ENCODE results near the gene CCR5AS.

GRCh38 chr3:46351646-46352045, 55.2 kb downstream of the CCR5AS start:
- no peak for TF ChIP-seq REST (IDR thresholded peaks at IDR 0.05; ENCODE audit: unreplicated experiment)
- TF ChIP-seq CTCF (conservative IDR thresholded peaks at IDR 0.05; ENCODE audit: low read depth in 2 of 2): no peak
- no peak for TF ChIP-seq POLR2AphosphoS5 (IDR thresholded peaks at IDR 0.05; ENCODE audit: low read depth)
- TF ChIP-seq JUNB (IDR thresholded peaks at IDR 0.05; ENCODE audit: unreplicated experiment): no peak
- no peak for TF ChIP-seq NANOG (IDR thresholded peaks at IDR 0.05; ENCODE audit: borderline replicate concordance)
- TF ChIP-seq EZH2 (IDR thresholded peaks at IDR 0.05; ENCODE audit: low read depth, unreplicated experiment): no peak
- TF ChIP-seq EZH2phosphoT487 (IDR thresholded peaks at IDR 0.05; ENCODE audit: unreplicated experiment): no peak
- no peak for TF ChIP-seq ETS1 (IDR thresholded peaks at IDR 0.05)
- no peak for TF ChIP-seq ZNF114 (CRISPR knock-in tag; IDR thresholded peaks at IDR 0.05)
- TF ChIP-seq STAT1 (IDR thresholded peaks at IDR 0.05; ENCODE audit: unreplicated experiment): no peak
- no peak for TF ChIP-seq CREB1 (CRISPR knock-in tag; IDR thresholded peaks at IDR 0.05; ENCODE audit: low read depth)

Data from GM23338 (cell line).